NCI-H526 treated with DMSO at 0.1 percent for 48 hours (cell line): Measurements from ENCODE around the gene CD24.
A peak's percentile ranks its signal among the peaks of the same experiment; 100 is the strongest.
"Not testable (repeated sequence)": the region's sequence is repeated elsewhere in the genome, so short reads cannot be mapped to it uniquely, and the experiment has no call there.

Experiments
- DNase-seq: peaks from one replicate; lab custom pipeline; 2025; lab: John Stamatoyannopoulos, UW

CD24 gene, protein sequence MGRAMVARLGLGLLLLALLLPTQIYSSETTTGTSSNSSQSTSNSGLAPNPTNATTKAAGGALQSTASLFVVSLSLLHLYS

DNA sequence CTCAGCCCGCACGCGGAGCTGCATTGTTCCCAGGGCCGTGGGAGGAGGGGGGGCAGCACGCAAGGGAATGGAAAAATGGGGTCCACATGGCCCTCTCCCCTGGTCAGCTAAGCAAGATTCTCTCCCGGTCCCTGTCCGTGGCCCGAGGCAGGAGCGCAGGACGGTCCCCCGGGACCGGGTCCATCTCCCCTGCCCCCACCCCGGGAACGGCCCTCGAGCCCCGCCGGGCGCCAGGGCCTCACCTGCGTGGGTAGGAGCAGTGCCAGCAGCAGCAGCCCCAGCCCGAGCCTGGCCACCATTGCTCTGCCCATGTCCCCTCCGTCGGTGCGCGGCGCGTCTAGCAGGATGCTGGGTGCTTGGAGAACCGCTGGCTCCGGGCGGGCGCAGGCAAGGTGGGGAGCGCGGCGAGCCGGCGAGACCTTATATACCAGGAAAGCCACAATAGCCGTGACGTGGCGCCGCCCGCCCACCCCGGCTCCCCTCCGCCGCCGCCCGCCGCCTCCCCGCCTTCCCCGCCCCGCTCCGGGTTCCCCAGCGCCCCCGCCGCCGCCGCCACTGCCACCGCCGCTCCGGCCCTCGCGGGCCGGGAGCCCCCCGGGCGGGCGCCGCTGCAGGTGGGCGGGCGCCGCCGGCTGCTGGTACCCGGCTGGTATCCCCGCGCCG, at the start of gene CD24:
TSS of gene CD24 (minus strand) at position 394 of the 663 bp plus-strand sequence. CDS start at position 311, 83 bp downstream.
- peak; percentile 68 for DNase-seq

- DNase-seq = no peak
These were observed 47.1 kb upstream of the CD24 start for GRCh38 chr6:107021446-107022185.

DNA sequence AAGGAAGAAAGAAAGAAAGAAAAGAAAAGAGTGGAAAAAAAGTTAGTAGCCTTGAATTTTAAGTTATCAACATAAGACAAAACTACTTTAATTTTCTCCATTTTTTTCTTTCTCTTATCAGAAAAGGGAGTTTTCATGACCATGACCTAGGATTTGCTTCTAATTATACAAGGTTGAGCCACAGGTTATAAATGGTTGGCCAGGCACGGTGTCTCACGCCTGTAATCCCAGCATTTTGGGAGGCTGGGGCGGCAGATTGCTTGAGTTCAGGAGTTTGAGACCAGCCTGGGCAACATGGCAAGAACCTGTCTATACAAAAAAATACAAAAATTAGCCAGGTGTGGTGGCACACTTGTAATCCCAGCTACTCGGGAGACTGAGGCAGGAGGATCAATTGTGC, 45.7 kb upstream of the CD24 start:
- no peak for DNase-seq

GRCh38 chr6:107019628-107020027, 45.1 kb upstream of the CD24 start:
- not testable (repeated sequence) for DNase-seq

DNA sequence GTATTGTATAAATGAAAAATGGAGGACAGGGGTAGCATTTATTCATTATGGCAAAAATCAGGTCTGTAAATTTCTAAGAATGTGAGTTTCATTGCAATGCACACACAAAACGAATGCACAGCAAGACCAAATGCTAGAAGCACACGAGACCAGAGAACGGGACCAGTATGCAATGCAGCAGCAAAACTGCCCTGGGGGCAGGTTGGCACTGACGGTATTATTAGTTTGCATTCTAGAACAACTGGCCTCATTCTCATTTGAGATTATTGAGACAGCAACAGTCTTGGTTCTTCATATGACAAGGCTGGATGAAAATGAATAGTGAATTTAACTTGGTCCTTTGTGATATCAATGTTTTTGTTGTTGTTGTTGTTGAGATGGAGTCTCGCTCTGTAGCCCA, 44.5 kb upstream of the CD24 start:
- DNase-seq = no peak

DNA sequence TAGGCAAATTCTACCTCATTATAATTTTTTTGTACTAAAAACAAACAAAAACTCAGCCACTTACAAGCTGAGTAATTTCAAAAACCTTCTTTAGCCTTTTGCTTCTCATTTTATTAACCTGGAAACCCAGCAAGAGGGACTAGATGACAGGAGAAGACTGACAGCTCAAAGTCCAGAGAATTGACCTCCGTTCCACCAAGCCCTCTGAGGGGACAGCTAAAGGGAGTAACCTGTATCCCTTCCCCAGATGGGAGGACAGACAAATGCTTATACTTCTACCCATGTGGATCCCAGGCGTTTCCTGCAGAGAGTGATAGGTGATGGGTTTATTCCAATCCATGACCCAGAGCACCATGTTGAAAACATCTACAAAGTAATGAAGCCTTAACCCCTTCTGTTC, 35.0 kb upstream of the CD24 start:
- DNase-seq = no peak

DNA sequence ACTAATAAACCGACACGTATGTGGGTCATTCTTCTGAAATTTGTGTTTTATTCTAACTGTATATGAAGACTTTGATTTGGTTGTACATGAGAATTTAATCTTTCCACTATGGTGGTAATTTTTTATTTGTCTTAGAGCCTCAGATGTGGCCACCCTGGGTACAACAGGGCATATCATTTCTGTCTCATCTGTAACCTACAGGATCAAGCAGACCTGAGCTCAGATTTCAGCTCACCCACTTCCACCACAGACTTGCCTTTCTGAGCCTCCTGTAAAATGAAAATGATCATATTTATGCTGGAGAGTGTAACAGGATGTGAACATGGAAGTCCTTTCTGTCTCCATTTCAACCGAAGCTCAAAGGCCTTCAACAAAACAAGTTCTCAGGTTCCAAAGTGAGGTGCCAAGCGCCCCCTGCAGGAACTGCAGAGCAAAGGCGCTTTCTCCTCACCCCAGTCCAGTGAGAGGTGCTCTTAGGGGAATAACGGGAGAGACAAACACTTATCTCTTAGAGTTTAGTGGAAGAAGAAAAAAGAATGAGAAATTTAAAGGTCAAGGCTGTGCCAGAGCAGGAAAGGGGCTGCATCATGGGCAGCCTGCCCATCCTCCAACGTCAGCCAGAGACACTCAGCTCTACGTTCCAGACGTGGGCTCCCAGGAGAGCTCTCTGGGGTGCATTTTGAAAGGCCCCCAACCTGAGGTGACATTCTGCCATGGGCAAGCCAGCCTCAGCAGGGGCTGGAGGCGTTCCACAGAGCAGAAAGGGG, 23.0 kb upstream of the CD24 start:
- DNase-seq = no peak

DNA sequence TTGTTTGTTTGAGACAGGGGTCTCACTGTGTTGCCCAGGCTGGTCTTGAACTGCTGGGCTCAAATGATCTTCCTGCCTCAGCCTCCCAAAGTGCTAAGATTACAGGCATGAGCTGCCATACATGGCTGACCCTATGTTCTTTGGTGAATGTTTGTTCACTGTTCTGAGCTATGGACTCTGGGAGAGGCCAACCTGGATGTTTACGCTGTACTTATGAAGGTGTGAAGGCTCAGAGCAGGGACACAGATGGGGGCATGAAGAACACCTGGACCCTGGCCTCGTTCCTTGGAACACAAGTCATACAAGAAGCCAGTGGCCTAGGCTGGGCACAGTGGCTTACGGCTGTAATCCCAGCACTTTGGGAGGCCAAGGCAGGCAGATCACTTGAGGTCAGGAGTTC, 21.1 kb upstream of the CD24 start:
- no peak for DNase-seq

GRCh38 chr6:106989737-106990136, 15.2 kb upstream of the CD24 start:
- DNase-seq = not testable (repeated sequence)

GRCh38 chr6:106988664-106989063, 14.1 kb upstream of the CD24 start:
- no peak for DNase-seq

- no peak for DNase-seq
These were observed 7.4 kb upstream of the CD24 start for GRCh38 chr6:106981926-106982325.

DNA sequence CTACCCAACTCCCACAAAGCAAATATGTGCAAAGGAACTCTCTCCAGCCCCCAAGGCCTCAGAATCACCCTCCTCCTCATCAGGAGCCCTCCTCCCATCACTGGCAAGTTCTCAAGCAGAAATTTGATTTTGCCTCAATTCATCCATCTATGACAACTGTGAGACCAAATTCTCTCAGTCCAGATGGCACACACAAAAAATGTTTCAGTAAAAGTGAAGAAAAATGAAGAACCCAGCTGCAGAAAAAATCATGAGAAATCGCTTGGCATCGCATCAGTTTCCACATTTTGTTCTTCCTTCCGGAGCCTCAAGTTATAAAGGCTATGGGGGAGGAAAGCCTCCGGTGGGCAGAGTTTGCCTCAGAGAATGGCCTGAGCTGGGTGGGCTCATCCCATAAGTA, 6.4 kb upstream of the CD24 start:
- no peak for DNase-seq

- DNase-seq = peak; percentile 66
These were observed 4.9 kb upstream of the CD24 start for GRCh38 chr6:106979435-106979884.

- DNase-seq = no peak
These were observed 2.7 kb upstream of the CD24 start for GRCh38 chr6:106977246-106977645.

DNA sequence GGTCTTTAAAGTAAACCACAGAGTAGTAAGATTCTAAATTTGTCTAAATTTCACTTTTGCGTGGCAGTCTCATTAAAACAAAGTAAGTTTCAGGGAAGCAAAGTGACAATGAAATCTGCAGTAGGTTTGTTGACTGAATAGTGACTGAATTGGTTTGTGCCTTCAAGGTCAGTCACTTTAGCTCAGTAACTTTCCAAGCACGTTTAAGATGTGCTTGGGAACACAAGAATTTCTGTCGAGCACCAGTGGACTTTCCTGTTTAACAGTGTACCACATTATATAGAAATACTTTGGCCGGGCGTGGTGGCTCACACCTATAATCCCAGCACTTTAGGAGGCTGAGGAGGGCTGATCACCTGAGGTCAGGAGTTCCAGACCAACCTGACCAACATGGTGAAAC, 1.7 kb upstream of the CD24 start:
- no peak for DNase-seq

- no peak for DNase-seq
These were observed 1.2 kb upstream of the CD24 start for GRCh38 chr6:106975738-106976064.

DNA sequence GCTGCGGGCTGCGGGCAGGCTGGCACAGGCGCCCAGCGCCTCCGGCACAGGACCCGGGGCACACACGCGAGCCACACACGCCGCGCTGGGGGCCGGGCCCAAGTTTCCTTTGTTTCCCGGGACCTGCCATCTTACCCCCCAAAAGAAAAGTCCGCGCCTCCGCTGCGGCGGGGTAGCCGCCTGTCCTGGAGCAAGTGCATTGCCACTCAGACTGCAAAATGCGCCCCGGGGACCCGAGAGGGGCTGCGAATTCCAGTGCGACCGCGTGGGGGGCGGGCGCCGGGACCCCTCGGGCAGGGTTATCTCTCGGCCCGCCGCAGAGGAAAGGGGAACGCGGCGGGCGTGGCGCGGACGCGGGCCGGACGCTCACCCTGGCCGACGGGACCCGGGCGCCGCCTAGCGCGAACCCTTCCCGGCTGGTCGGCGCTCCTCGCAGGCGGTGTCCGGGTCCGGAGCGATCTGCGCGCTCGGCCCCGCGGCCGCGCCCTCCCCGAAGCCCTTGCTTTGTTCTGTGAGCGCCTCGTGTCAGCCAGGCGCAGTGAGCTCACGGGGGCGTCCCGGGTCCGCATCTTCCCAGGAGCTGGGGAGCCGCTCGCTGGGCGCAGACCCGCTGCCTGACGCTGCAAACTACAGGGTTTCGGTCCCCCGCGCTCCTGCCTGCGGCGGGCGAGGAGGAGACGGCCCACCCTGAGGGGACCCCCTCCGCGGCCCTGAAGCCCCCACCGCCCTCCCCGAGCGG, 639 bp upstream of the CD24 start:
- DNase-seq = peak; percentile 45

DNA sequence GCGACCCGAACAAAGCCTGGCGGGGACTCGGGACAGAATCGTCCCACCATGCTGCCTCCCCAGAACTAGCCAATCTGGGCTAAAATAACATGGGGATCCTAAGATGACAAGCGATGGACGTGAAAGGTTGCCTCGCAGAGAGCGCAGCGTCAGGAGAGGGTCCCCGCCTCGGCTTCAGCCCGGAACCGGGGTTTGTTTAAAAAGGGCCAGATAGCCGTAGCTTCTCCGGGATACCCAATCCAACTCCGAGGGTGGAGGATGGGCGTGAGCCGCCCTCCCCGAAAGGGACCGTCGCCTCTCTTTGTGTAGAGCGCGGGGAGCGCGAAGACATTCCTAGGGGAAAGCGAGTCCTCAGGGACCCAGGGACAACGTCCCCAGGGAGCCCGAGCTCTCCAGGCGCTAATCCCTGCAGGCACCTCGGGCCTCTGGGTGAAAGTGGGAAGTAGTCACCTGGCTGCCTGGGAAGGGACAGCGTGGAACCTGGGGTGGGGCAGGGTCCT, 643 bp downstream of the CD24 start:
- DNase-seq = peak; percentile 48

DNA sequence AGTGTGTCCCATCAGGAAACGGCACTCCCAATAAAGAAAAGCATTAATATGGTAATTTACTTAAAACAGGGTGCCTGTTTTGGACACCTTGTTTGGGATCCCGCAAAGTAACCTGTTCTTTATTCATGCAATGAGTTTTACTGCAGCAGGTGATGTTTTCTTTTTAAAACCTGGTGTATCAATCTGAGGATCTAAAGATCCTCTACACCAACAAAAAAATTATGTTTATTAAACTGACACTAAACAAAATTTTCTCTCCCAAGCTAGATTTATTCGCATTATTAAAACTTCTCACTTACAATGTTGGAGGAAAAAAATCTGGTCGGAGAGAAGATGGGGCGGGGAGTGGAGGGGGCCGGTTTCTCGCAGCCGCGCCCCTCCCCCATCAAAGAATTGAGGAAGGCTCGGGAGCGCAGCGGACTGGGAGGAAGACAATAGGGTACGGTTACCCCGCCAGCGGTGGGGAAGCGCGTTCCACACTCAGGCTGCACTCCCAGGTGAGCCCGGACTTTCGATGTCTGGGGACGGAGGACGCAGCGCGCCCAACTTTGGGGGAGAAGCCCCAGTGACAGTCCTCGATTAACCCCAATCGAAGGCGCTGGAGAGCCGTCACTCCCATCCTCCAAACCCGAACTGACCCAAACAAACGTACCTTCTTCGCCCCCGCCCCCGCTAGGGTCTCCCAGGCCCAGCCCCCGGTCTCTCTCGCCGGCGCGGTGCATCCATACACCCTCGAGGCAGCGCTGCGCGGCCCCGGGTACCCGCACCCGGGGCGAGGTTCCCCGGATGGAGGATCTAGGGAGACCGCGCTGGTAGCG, 1.3 kb downstream of the CD24 start:
- DNase-seq = peak; percentile 28

DNA sequence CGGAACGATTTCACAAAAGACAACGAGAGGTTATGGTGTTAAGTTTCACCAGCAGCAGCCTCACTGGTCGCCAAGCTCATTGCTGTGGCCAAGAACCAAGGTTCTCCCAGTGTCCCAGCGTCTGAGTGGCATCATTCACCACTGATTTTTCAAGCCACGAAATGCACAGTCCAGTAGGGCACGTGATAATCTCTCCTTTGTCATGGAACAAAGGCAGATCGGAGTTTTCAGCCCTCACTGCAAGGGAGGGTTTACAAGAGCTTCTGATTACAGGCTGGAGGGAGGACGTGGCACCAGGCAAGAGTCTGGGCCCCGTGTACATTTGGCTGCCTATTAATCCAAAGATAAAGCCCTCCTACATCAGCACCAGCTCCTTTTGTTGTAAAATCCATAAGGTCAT, 2.0 kb downstream of the CD24 start:
- DNase-seq = no peak

DNA sequence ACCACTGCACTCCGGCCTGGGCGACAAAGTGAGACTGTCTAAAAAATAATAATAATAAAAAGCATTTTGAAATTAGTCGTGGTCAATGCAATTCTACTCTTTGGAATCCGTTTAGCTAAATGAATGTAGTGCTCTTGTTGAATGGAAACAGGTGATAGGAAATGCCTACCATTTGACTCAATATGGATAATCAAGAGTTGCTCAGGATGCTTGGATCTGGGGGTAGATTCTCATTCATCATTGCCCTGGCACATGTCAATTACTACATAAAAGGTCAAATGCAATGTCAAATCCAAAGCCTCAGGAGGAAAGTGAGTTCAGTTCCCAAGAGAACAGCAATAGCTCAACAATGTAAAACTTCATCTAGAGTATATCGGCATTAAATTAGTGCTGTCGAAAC, 3.8 kb downstream of the CD24 start:
- not testable (repeated sequence) for DNase-seq
